ENCODE data around the gene KCNK1.

GRCh38 chr1:233704170-233704897, 90.4 kb downstream of the KCNK1 start:
- TF ChIP-seq CTCF (IDR thresholded peaks at IDR 0.05; ENCODE audit: low read length) (no peak), EZH2 (optimal IDR thresholded peaks at IDR 0.05; ENCODE audit: low read depth, low read length) (no peak), EZH2phosphoT487 (IDR thresholded peaks at IDR 0.05; ENCODE audit: low read length) (no peak)

Data from MM.1S (cell line).